NCI-H2227 (cell line): Measurements from ENCODE around the gene OR8B2.
"Not testable (repeated sequence)": the region's sequence is repeated elsewhere in the genome, so short reads cannot be mapped to it uniquely, and the experiment has no call there.

Experiments used
- DNase-seq: peaks from one replicate; lab custom pipeline; 2025; ENCODE audit not compliant: unreplicated experiment; lab: John Stamatoyannopoulos, UW

OR8B2 gene, protein sequence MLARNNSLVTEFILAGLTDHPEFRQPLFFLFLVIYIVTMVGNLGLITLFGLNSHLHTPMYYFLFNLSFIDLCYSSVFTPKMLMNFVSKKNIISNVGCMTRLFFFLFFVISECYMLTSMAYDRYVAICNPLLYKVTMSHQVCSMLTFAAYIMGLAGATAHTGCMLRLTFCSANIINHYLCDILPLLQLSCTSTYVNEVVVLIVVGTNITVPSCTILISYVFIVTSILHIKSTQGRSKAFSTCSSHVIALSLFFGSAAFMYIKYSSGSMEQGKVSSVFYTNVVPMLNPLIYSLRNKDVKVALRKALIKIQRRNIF

DNA sequence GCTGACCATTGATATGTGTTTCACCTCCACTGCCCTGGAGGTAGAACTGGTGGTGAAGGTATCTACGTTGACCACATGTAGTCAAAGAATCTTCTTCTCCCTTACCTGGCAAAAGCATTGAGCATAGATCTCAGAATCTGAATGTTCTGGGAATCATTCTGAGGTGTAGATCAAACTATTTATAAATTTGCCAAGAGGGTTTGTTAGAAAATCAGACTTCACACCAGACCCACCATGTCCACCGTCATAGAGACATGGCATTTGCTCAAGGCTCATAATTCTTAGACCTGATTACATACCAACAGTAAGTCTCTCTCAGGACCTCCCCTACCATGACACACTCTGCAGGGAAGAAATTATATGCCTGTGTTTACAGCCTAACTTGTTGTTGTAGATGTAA, at the start of gene OR8B2:
OR8B2 (minus strand) TSS at position 101 of the 400 bp plus-strand sequence. CDS start 1,156 bp downstream, outside the sequence.
- DNase-seq, result no peak

GRCh38 chr11:124429599-124429998, 45.3 kb upstream of the OR8B2 start:
- DNase-seq, result no peak

DNA sequence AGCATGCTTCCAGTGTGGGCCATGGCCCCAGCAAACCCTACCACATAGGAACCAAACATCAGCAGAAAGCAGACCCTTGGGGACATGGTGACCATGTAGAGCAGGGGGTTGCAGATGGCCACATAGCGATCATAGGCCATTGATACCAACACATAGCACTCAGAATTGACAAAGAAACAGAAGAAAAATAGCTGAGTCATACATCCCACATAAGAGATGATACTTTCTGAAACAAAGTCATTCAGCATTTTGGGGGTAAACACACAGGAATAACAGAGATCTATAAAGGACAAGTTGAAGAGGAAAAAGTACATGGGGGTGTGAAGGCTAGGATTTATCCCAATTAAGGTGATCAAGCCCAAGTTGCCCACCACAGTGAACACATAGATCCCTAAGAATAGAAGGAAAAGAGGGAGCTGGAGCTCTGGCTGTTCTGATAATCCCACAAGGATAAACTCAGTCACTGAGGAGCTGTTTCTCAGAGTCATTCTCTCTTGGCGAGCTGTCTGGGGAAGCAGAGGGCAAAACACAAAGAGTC, 40.2 kb upstream of the OR8B2 start, which contains the start of gene OR8B4:
OR8B4 (minus strand) TSS at position 488 of the 538 bp plus-strand sequence; CDS start at position 488, 0 bp downstream.
- no peak for DNase-seq

DNA sequence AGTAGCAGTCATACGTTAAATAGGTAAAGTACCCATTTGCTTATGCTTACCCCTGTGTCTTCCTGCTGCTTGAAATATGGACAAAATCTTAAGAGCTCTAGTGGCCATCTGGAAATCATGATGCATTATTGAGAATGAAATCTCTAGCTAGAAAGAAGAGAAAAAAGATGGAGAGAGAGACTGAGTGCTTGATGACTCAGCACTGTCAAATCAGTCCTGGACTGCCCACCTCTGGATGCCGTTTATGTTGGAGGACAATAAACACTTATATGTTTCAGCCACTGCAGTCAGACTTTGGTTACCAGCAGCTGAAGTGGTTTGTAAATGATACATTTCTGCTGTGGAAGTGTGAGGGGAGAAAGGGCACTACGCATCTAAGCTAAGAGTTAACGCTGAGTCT, 36.7 kb upstream of the OR8B2 start:
- no peak for DNase-seq

GRCh38 chr11:124415356-124415923, 31.1 kb upstream of the OR8B2 start:
- peak; percentile 44 for DNase-seq

DNA sequence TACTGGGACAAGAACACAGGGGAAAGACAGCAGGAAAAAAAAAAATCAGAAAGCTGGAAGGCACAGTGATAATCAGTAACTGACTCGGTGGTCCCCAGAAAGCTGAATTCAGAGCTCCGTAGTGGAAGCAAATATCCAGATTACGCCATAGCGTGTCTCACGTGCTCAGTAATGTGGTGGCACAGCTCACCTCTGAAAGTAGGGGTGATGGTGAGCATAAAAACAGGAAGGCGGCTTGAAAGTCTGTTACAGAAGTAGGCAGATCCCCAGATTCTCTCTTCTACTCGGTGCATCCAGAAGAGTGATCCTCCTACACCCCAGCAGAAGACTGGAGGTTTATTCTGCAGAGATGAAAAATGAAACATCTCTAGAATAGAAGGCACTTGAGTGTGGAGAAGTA, 25.6 kb upstream of the OR8B2 start:
- no peak for DNase-seq

DNA sequence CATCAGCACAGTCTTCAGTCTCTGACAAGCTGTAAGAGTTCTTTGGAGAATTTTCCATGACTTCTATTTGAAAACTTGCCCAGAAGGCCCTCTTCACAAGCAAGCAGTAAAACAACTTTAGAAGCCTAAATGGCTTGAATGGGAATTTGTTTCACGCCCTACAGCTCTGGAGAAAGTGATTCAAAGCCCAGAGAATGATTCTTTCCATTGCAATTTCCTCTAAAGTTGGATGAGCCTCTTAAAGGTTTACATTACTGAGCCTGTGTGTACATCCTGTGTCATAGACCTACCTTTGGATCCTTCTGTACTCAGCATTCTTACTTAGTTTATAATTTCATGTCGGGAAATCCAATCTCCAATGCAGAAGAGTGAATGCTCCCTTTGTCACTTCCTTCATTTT, 21.3 kb upstream of the OR8B2 start:
- no peak for DNase-seq

- DNase-seq, result not testable (repeated sequence)
Measured at GRCh38 chr11:124403186-124403585, 18.9 kb upstream of the OR8B2 start.

DNA sequence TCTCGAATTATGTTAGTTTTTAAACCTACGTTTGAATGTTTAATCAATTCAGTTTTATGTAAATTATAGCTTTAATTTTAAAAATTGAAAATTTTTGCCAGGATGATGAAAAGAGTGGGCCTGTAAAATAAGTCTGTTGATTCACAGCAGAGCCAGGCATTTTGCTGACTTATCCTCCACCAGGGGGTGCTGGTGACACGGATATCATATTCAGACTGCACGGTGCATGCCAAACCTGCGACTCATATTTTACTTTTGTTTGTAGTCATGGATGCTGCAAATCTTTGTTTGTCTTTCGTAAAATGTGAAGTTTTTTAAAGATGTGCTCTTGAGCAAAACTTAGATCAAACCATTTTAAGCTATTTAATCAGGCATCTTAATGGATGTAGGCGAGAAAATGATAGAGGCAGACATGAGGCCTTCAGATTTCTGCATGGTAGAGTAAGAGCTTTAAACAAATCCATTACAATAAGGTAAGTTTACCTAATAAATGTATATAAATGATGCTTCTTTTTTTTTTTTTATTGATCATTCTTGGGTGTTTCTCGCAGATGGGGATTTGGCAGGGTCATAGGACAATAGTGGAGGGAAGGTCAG, 18.1 kb upstream of the OR8B2 start:
- DNase-seq, result peak; percentile 1

- no peak for DNase-seq
Measured at GRCh38 chr11:124398924-124399323, 14.6 kb upstream of the OR8B2 start, which contains the start of gene OR8B3. Gene OR8B3 (minus strand): TSS chr11:124399024. CDS start chr11:124397351, 1,673 bp downstream.

DNA sequence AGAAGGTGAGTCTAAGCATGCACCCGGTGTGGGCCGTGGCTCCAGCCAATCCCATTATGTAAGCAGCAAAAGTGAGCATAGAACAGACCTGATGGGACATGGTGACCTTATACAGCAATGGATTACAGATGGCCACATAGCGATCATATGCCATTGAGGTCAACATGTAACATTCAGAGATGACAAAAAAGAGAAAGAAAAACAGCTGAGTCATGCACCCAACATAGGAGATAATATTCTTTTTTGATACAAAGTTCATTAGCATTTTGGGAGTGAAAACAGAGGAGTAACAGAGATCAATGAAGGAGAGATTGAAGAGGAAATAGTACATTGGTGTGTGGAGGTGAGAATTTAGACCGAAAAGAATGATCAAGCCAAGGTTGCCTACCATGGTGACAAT, 12.5 kb upstream of the OR8B2 start:
- DNase-seq, result not testable (repeated sequence)

- no peak for DNase-seq
Measured at GRCh38 chr11:124394408-124394807, 10.1 kb upstream of the OR8B2 start.

DNA sequence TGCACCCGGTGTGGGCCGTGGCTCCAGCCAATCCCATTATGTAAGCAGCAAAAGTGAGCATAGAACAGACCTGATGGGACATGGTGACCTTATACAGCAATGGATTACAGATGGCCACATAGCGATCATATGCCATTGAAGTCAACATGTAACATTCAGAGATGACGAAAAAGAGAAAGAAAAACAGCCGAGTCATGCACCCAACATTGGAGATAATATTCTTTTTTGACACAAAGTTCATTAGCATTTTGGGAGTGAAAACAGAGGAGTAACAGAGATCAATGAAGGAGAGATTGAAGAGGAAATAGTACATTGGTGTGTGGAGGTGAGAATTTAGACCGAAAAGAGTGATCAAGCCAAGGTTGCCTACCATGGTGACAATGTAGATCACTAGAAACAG, 1.4 kb downstream of the OR8B2 start:
- DNase-seq, result not testable (repeated sequence)

DNA sequence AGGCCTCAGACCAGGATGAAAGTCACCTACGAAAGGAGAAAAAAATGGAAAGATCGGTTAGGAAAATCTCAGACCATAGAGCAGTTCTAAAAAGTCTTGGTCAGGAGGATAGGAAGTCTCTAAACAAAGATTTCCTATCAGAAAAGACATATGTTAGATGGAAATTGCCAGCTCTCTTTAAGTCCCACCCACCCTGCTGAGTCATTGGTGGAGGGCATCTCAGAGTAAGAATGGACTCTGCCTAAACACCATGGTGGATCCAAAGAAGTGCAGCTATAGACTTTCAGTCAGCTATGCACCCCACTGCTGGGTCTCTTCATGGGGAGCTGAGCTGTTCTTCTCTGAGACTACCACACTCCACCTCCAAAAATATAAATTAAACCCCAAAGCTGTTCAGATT, 3.7 kb downstream of the OR8B2 start:
- DNase-seq, result no peak

- DNase-seq, result no peak
Measured at GRCh38 chr11:124376280-124376679, 8.0 kb downstream of the OR8B2 start.

DNA sequence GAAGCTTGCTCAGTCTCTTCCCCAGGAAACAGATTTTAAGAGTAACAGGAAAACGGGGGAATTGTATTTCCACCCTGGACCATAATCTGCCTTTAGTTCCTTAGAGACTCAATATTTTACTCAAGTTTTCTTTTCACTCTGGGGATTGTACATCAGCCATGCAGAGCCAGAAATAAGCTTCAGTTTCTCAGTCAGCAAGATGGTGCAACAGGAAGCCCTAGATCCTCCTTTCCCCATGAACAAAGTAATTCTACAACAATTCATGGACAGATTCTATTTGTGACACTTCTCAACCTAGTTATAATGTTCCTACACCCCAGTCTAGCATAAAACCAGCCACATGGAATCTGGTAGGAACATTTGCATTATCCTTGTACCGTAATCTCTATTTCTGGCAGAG, 24.7 kb downstream of the OR8B2 start:
- DNase-seq, result no peak

DNA sequence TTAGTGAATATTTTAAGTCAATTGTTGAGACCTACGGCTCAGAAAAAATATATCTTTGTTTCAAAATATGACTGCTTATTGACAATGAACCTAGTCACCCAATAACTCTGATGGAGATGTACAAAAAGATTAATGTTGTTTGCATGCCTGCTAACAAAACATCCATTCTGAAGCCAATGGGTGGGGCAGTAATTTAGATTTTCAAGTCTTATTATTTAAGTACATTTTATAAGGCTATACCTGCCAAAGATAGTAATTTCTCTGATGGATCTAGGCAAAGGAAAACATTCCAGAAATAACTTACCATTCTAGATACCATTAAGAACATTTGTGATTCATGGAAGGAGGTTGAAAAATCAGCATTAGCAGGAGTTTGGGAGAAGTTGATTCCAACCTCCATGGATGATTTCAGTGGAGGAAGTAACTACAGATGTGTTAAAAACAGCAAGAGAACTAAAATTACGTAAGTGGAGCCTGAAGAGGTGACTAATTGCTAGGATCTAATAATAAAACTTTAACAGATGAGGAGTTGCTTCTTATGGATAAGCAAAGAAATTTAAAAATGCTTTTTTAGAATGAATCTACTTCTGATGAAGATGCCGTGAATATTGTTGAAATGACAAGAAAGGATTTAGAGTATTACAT, 37.9 kb downstream of the OR8B2 start:
- DNase-seq, result no peak

DNA sequence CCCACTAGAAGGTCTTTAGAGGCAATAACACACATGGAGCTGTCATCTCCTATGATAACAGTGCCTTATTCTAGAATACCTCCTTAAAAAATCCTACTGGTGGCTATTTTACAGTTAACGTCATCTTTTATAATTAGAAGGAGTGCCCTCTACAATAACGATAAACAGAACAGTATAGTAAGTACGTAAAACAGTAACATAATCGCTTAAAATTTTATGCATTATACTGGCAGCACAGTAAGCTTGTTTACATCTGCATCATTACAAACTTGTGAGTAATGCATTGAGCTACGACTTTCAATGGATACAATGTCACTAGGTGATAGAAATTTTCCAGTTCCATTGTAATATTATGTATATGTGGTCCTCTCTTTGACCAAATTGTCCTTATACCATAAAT, 40.0 kb downstream of the OR8B2 start:
- no peak for DNase-seq

- DNase-seq, result no peak
Measured at GRCh38 chr11:124340142-124340447, 44.2 kb downstream of the OR8B2 start.

- no peak for DNase-seq
Measured at GRCh38 chr11:124339396-124340141, 44.7 kb downstream of the OR8B2 start.
